Eye (tissue), 1 donor: Measurements from ENCODE around the gene ASTN1.

Source experiments
- DNase-seq: peaks from one replicate; pipeline ENCODE4 v3.0.0-alpha.2; 2015

ASTN1 gene

DNA sequence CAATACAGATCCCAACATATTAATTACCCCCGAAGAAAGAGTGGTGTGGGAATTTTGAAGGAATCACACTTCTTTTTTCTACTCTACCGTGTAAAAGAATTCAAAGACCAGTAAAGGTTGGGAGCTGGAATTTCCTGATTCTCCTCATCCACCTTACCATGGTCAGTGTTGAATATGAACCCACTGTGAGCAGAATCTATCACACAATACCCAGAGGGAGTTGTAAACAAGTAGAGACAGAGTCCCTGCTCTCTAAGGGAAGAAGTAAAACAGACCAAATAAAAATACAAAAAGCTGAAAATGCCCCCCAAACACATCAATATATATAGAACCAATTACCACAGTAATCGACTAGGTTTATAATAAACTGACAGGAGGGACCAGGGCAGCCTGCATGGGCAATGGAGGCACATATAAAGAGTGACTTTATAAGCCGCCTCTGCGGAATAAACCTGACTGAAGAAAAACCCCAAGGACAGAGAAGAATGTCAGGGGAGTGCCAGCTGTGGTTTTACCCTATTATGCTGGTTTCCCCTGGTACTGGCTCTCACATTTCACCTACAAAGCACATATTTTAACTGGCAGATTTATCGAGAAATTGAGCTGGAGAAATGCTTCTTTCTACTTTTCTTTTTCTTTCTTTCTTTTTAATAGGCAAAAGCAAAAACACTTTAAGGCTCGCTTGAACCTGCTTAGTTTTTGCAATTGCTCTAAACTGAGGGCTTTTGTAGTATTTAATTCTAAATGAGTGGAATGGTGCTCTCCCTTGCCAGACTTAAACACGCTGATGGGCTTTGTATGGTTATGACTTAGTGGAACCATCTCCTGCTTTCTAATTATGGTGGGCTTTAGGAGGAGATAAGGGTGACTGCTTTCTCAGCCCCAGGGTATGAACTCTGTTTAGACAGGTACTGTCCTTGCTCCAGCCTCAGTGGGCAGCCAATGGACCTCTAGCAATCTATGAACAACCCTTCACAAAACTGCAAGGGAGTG lies 244.8 kb downstream of the ASTN1 start:
- DNase-seq: no peak

GRCh38 chr1:176905648-176906047 lies 258.9 kb downstream of the ASTN1 start:
- no peak for DNase-seq

DNA sequence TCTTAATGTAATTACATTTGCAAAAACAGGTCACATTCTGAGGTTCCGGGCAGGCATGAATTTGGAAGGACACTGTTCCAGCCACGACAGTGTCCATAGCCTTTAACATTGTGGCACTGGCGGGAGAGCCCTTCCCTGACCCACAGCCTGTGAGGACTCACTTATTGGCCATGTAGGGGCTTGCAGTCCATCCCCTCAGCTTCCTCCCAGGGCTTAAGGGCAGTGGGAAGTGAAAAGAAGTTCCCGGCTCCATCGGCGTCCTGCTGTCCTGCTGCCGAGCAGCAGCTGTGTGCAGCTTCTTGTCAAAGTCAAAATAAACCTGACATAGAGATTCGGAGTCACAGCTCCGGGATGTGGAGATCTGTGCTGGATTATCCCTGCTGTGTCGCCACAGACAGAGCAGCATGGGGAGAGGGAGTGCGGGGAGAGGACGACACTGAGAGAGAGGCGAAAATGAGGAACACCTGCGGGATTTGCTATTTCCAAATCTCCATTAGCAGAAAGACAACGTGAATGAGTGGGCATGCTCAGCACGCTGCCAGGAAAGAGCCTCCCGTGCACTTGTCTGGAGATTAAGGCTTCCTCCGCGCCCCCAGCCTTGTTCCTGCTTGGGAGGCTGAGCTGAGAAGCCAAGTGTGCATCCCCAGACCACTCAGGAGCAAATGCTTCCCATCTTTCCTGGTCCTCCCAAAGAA lies 260.3 kb downstream of the ASTN1 start:
- peak; percentile 73 for DNase-seq

- DNase-seq: no peak
Observed at GRCh38 chr1:176903474-176903873, 261.0 kb downstream of the ASTN1 start.

- no peak for DNase-seq
Observed at GRCh38 chr1:176899321-176899720, 265.2 kb downstream of the ASTN1 start.

- peak; percentile 93 for DNase-seq
Observed at GRCh38 chr1:176897350-176898236, 266.9 kb downstream of the ASTN1 start.

DNA sequence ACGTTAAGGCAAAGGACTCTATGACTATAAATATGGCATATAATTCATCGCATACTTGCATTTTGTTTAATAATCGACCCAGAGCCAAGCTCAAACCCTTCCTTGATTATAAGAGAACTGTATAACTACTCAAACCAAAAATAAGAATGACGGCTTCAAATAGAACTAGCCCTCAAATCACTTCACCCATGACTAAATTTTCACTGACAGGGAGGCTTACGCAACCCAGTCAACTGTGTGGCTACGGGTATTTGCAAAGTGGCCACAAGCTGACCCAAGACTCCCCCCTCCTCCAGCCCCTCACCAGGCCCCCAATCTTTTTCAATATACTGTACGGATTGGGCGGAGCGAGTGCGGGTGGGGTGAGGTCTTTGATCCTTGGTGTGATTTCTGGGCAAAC lies 268.3 kb downstream of the ASTN1 start:
- peak; percentile 11 for DNase-seq

- no peak for DNase-seq
Observed at GRCh38 chr1:176894450-176894849, 270.1 kb downstream of the ASTN1 start.

DNA sequence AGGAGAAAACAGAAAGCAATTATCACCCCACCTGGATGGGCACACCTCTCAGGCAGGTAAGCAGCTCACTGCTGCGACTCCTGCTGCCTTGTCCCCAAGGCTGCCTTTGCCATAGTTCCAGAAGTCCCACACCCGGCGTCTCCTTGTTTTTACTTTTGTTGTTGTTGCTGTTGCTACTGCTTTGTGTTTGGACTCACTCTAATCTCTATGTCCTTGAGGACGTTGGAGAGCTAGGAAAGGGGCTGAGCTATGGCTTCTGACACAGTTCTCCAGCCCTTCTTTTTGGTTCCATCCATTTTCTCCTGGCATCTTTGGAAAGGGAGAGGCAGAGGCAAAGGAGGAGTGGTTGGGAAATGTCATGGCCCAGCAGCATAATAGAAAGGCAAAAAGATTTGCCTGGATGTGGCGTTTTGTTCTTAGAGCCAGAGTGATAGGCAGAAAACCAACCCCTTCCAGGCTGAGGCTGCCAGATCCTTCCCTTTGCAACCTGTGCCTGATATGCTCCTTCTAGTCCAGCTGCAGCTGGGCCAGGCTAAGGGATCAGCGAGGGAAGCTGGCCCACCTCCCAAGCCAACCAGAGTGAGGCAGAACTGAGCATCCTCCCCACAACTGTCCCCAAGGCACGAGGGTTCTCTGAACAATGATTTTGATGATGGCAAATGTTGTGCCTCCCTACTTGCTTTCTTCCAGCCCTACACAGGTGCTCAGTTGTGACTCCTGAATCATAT lies 270.7 kb downstream of the ASTN1 start:
- no peak for DNase-seq

GRCh38 chr1:176888471-176889032 lies 276.0 kb downstream of the ASTN1 start:
- DNase-seq: no peak

DNA sequence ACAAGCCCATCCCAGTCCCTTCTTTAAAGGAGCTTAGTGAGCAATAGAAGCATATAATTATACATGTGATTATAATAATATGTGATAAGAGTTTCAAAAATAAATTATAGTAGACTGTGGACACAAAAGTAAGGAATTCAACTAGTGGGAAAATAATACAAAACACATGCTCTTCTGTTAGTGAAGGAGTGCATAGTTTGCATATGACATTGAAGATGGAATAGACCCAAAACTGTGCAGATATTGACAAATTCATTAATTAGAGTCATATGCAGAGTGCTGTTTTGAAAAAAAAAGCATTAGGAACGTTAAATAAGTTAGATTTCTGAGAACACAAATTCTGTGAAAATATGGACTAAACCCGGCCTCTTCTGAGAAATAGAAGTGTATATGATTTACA lies 278.8 kb downstream of the ASTN1 start:
- peak; percentile 46 for DNase-seq

GRCh38 chr1:176885341-176885740 lies 279.2 kb downstream of the ASTN1 start:
- no peak for DNase-seq

DNA sequence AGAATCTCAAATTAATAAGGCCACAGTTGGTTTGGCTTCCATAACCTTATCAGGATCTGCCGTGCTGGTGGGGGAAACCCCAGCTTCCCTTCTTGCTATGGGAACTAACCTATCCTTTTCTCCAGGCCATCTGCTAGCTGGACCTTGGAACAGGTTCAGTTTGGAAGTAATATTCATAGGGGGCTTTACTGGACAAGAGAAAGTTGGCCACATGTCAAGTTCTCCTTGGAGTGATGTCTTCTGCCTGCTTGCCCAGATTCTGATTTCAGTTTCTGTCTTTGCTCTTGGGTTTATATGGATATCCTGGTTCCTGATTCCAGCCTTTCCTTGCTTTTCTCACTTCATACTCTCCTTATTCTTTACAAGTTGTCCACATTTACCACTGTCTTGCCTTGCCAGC lies 279.6 kb downstream of the ASTN1 start:
- DNase-seq: no peak

DNA sequence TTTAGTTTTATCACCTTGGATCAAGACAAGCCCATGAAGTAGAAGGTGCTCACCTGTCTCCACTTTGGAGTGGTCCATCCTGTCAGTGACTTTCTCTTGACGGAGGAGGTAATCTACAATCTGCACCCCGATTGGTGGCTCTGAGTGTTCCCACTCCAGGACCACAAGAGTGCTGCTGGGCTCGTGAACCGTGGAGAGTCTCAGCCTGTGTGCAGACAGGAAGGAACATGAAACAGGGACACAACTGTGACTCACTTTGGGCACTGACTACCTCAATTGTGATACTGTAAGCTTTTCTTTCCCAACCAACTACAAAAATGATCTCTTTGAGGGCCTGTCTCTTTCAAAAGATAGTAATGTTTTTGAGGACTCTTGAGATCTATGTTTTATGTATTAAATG lies 280.2 kb downstream of the ASTN1 start:
- DNase-seq: no peak

DNA sequence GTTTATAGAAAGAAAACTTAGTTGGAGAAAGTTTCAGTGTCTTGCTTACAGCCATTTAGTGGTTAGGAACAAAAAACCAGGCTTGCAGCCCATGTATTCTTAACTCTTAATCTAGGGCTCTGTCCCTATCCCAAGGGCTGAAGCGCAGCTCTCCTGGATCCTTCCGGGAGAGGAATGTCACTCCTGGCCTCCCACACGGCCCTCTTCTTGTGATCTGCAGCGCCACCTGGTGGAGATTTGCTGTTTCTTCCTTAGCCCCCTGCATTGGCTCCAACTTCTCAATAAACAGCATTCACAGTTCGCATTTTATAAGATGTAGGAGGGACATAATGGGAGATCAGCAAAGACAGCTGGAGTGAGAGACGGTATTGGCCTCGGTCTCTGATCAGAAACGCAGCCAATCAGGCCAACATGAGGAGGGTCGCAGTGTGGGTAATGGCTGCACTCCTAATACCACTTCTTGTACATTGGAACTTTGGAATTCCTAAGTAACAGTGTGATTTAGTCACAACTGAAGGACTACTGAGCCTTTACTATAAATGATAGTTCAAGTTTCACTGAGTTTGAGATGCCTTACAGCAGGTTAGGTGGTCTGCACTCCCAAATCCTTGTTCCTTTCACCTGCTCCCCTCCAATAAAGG lies 283.4 kb downstream of the ASTN1 start:
- DNase-seq: peak; percentile 92

DNA sequence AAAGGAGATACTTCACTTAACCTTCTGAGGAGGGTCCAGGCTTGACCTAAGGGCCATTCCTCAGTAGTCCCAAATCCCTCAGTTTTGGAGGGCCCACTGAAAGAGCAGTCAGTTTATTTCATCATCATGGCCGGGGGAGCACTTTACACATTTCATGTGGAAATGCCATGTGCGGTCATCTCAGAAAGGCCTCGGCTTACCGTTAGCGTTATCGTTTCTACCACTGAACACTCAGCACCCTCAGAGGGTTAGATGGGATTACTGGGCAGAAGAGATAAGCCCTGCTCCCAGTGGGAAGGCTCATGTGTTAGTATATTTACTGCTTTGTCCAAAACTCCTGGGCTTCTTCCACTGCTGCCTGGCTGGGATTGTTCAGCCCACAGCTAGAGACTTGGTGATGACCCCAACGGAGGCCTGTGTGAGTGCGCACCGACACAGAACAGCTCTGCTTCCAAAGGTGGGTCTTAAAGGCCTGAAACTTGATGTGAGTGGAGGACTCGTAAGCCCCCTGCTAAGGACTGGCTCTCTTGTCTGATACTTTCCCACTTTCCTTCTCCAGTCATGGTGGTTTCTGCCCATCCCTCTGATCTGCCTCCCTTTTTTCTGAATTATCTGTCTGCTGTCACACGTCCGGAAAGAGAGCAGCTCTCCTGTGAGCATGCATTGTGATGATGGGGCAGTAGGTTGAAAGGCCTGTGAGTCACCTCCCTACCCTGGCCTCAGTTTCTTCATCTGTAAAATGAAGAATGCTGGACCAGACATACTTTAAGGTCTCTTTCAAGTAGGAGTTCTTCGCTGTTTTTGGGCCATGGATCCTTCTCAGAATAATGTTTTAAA lies 284.5 kb downstream of the ASTN1 start:
- DNase-seq: no peak

- no peak for DNase-seq
Observed at GRCh38 chr1:176878750-176879536, 285.6 kb downstream of the ASTN1 start.

GRCh38 chr1:176877557-176877956 lies 287.0 kb downstream of the ASTN1 start:
- DNase-seq: no peak

DNA sequence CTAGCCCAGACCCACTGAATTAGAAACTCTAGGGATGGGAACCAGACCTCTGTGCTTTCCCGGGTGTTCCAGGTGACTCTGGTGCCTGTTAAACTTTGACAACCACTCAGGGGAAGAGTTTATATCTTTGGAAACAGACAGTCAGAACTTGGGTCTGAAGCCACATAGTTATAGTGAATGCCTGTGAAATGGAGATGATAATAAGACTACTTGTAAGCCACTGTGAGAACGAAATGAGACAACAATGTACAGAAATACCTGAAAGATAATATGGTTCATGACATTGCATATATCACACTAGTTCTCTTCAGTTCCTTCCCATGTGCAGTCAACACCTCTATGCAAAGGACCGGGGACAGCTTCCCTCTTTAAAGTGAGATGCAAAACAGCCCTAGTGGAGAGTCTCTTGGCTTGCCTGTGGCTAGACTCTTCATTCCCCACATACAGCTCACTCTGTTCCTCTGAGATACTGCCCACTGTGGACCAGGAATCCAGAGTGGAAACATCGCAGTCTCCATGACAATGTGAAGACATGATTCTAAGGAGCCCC lies 287.5 kb downstream of the ASTN1 start:
- no peak for DNase-seq
